Measurements from ENCODE around the gene ETF1.

- peak in 2 of 6 experiments; percentile 2 to 32 for TF ChIP-seq CTCF (IDR thresholded peaks at IDR 0.05)
- peak in 3 of 4 donors; percentile 48 to 55 (median 51) for TF ChIP-seq POLR2A (IDR thresholded peaks at IDR 0.05)
Observed at GRCh38 chr5:138464388-138465260, 78.4 kb downstream of the ETF1 start.
